ENCODE measurements around the gene TSC22D2. TPM values are rescaled to one million over a fixed set of nuclear protein-coding genes. Genes with fewer than 3 reads are reported as not detected.

The TSC22D2 gene
- total RNA-seq, 1 donor from 2014 or later = 64.4 TPM

DNA sequence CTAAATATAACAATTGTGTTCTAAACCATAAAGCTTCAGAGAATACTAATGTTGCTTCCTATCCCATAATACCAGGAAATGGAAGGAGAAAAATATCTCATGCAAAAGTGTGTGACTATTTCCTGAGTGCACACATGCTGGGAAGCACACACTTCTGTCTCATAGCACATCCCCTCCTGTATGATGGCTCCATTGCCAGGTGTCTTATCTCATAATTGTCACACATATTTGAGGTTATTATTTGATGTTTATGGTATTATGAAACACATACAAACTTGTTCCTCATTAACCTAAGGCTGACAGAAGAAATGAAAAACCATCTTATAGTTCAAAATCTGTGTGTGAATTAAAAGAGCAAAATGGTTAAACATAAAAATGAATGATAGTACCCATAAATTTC, 72.8 kb downstream of the TSC22D2 start:
- Mint-ChIP-seq H3K9me3 (peaks cover 9% of the 10 kb centered on the region), H3K4me1 (ENCODE audit: unreplicated experiment) (no peaks in the 10 kb centered on the region), H3K4me3 (no peak overlapping the region), H3K27ac (no peak overlapping the region), H3K36me3 (peaks cover 5% of the 10 kb centered on the region), H3K27me3 (no peaks in the 10 kb centered on the region)
- DNase-seq (ENCODE audit: extremely low spot score, unreplicated experiment) = no peak
- TF ChIP-seq, protein P1, sequence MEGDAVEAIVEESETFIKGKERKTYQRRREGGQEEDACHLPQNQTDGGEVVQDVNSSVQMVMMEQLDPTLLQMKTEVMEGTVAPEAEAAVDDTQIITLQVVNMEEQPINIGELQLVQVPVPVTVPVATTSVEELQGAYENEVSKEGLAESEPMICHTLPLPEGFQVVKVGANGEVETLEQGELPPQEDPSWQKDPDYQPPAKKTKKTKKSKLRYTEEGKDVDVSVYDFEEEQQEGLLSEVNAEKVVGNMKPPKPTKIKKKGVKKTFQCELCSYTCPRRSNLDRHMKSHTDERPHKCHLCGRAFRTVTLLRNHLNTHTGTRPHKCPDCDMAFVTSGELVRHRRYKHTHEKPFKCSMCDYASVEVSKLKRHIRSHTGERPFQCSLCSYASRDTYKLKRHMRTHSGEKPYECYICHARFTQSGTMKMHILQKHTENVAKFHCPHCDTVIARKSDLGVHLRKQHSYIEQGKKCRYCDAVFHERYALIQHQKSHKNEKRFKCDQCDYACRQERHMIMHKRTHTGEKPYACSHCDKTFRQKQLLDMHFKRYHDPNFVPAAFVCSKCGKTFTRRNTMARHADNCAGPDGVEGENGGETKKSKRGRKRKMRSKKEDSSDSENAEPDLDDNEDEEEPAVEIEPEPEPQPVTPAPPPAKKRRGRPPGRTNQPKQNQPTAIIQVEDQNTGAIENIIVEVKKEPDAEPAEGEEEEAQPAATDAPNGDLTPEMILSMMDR (conservative IDR thresholded peaks at IDR 0.05) = no peak

DNA sequence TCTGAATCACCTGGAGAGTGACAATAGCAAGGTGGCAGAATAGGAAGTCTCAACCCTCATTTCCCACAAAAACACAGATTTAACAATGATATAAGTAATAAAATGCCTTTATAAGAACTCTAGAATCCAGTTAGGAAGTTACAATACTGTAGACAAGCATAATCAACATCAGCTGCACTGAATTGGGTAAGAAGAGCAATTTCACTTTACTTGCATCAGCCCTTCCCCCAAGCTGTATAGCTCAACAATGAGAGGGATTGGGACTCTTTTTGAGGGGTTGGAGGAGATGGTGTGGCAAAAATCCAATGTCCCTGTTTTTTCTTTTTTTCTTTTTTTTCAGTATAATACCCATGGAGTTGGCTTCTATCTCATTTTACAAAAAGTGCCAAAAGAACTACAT, 75.1 kb downstream of the TSC22D2 start:
- Mint-ChIP-seq H3K4me1 (ENCODE audit: unreplicated experiment) (no peaks in the 10 kb centered on the region), H3K27ac (no peak overlapping the region), H3K27me3 (no peaks in the 10 kb centered on the region), H3K4me3 (no peak overlapping the region), H3K36me3 (peaks cover 5% of the 10 kb centered on the region), H3K9me3 (peaks cover 14% of the 10 kb centered on the region)
- no peak for DNase-seq (ENCODE audit: extremely low spot score, unreplicated experiment)
- TF ChIP-seq, protein P1 (conservative IDR thresholded peaks at IDR 0.05) = no peak

DNA sequence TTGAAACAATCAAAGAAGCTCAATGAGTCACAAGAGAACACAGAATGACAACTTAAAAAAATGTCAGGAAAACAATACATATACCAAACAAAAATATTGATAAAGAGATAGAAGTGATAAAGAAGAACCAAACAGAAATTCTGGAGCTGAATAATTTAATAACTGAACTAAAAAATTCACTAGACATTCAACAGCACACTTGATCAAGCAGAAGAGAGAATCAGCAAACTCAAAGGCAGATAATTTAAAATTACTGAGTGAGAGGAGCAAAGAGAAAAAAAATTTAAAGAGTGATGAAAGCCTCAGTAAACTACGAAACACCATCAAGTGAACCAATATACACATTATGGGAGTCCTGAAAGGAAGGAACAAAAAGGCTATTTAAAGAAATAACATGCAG, 76.3 kb downstream of the TSC22D2 start:
- Mint-ChIP-seq H3K9me3 (peaks cover 14% of the 10 kb centered on the region), H3K4me1 (ENCODE audit: unreplicated experiment) (no peaks in the 10 kb centered on the region), H3K27me3 (no peaks in the 10 kb centered on the region), H3K4me3 (no peak overlapping the region), H3K36me3 (peaks cover 5% of the 10 kb centered on the region), H3K27ac (no peak overlapping the region)
- TF ChIP-seq, protein P1 (conservative IDR thresholded peaks at IDR 0.05) = no peak
- no peak for DNase-seq (ENCODE audit: extremely low spot score, unreplicated experiment)

DNA sequence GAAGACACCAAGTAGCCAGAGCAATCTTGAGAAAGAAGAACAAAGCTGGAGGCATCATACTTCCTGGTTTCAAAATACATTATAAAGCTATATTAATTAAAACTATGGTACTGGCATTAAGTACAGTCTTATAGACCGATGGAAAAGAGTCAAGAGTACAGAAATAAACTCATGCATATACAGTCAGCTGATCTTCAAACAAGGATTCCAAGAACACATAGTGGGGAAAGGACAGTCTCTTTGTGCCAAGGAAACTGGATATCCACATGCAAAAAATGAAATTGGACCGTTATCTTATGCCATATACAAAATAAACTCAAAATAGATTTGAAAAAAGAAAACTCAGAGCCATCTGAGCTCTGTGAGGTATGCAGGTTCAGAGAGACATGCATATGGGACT, 80.8 kb downstream of the TSC22D2 start:
- DNase-seq (ENCODE audit: extremely low spot score, unreplicated experiment) = no peak
- Mint-ChIP-seq H3K36me3 (peaks cover 5% of the 10 kb centered on the region), H3K4me1 (ENCODE audit: unreplicated experiment) (no peaks in the 10 kb centered on the region), H3K4me3 (no peak overlapping the region), H3K27ac (no peak overlapping the region), H3K9me3 (peaks cover 11% of the 10 kb centered on the region), H3K27me3 (no peaks in the 10 kb centered on the region)
- TF ChIP-seq, protein P1 (conservative IDR thresholded peaks at IDR 0.05) = no peak

DNA sequence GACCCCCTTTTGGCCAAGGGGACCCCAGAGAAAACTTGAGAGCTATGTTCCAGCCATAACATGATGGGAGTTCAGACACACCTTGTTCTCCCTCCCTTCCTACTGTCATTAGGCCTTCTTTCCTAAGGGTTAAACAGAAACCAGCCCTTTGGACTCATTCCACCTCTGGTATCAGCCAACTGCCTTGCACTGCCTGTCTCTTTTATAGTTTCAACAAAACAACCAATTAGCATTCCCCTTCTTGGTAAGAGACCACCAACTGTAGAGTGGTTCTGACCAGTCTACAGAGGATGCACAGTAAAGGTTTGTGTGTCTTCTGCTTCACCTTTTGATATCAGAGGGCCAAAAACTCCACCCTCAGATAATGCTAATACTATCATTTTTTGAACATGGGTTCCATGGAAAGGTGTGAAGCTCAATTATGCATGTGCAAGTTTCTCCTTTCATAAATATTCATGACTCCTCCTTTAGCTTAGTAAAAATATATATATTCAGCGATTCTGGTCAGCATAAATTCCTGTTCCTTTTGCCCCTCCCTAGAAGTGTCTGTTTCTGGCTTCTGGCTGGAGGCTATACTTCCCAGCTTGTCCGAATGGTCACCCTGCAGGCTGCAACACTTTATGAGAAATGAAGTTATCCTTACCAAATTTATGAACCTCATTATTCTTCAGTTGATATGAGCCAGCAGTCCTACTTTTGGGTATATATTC, 82.3 kb downstream of the TSC22D2 start:
- Mint-ChIP-seq H3K36me3 (no peaks in the 10 kb centered on the region), H3K27me3 (no peaks in the 10 kb centered on the region), H3K4me3 (no peak overlapping the region), H3K9me3 (peaks cover 5% of the 10 kb centered on the region), H3K27ac (no peak overlapping the region), H3K4me1 (ENCODE audit: unreplicated experiment) (peaks cover 8% of the 10 kb centered on the region)
- TF ChIP-seq, protein P1 (conservative IDR thresholded peaks at IDR 0.05) = no peak
- no peak for DNase-seq (ENCODE audit: extremely low spot score, unreplicated experiment)

Data from type B pancreatic cell (in vitro differentiated cells).